HG03432 (cell line): ENCODE measurements around the gene FAM234B.
"Not testable (repeated sequence)": the region's sequence is repeated elsewhere in the genome, so short reads cannot be mapped to it uniquely, and the experiment has no call there.

Source experiments
- ATAC-seq: cut with Tn5 transposase; IDR thresholded peaks from one replicate; pipeline ENCODE4 v1.9.1; 2021; ENCODE audit warnings: mild to moderate bottlenecking, moderate library complexity; ENCODE audit not compliant: unreplicated experiment

FAM234B gene

GRCh38 chr12:13023811-13024530, 20.2 kb upstream of the FAM234B start:
- no peak for ATAC-seq

GRCh38 chr12:13024531-13024916, 19.7 kb upstream of the FAM234B start:
- ATAC-seq = no peak

- no peak for ATAC-seq
Observed at GRCh38 chr12:13026286-13026685, 17.9 kb upstream of the FAM234B start.

GRCh38 chr12:13027032-13027431, 17.1 kb upstream of the FAM234B start:
- ATAC-seq = no peak

- no peak for ATAC-seq
Observed at GRCh38 chr12:13027508-13027907, 16.7 kb upstream of the FAM234B start.

- ATAC-seq = no peak
Observed at GRCh38 chr12:13028825-13029570, 15.2 kb upstream of the FAM234B start.

GRCh38 chr12:13030541-13031291, 13.5 kb upstream of the FAM234B start:
- ATAC-seq = no peak

GRCh38 chr12:13032164-13032563, 12.0 kb upstream of the FAM234B start:
- no peak for ATAC-seq

GRCh38 chr12:13033476-13033875, 10.7 kb upstream of the FAM234B start:
- no peak for ATAC-seq

GRCh38 chr12:13035335-13035734, 8.8 kb upstream of the FAM234B start:
- ATAC-seq = not testable (repeated sequence)

GRCh38 chr12:13036881-13037280, 7.3 kb upstream of the FAM234B start:
- no peak for ATAC-seq

- no peak for ATAC-seq
Observed at GRCh38 chr12:13038491-13039161, 5.6 kb upstream of the FAM234B start.

GRCh38 chr12:13039328-13039956, 4.7 kb upstream of the FAM234B start:
- ATAC-seq = no peak

- no peak for ATAC-seq
Observed at GRCh38 chr12:13041224-13041623, 3.0 kb upstream of the FAM234B start.

- ATAC-seq = no peak
Observed at GRCh38 chr12:13042666-13043230, 1.4 kb upstream of the FAM234B start.

GRCh38 chr12:13044906-13045299, 722 bp downstream of the FAM234B start:
- ATAC-seq = no peak

- ATAC-seq = no peak
Observed at GRCh38 chr12:13045816-13046215, 1.6 kb downstream of the FAM234B start.

GRCh38 chr12:13046964-13047363, 2.8 kb downstream of the FAM234B start:
- ATAC-seq = no peak

GRCh38 chr12:13049816-13050215, 5.6 kb downstream of the FAM234B start:
- no peak for ATAC-seq

- ATAC-seq = no peak
Observed at GRCh38 chr12:13052421-13052820, 8.2 kb downstream of the FAM234B start.
